B cell (primary cell): ENCODE results near the gene ANK2. TPM values are rescaled to one million over a fixed set of nuclear protein-coding genes. Genes with fewer than 3 reads are reported as not detected.

Experiments used
- ATAC-seq: fragments of 200-7000 bp; cut with Tn5 transposase; one replicate; pipeline ENCODE4 v1.10.0; 2021; ENCODE audit warnings: low read depth, mild to moderate bottlenecking, moderate number of reproducible peaks, moderate library complexity
- CTCF ChIA-PET: fragments of 350-600 bp; sonication (Branson Sonifier 250); formaldehyde crosslinking; loops from one replicate; lab custom pipeline; 2021; ENCODE audit warnings: antibody characterized with exemption, inconsistent platforms; lab: Charles Lee
- POLR2A ChIA-PET: fragments of 350-600 bp; sonication (Branson Sonifier 250); formaldehyde crosslinking; loops from one replicate; lab custom pipeline; 2021; ENCODE audit warnings: antibody characterized with exemption; lab: Charles Lee
- DNase-seq: peaks from one replicate; pipeline ENCODE4 v3.0.0; 2013
- H2AFZ ChIP-seq: 2 replicates; pipeline ENCODE4 v1.6.1; 2012; ENCODE audit warnings: mild to moderate bottlenecking, low read depth, low read length; ENCODE audit not compliant: insufficient read depth, poor library complexity, severe bottlenecking
- H3K27ac ChIP-seq, 2 donors: 1 replicate in 1 of 2; 2 replicates in 1 of 2; pipeline ENCODE4 v1.5.1; 2012 to 2013; ENCODE audit warnings: low read length in 2 of 2, mild to moderate bottlenecking in 2 of 2, moderate library complexity in 1 of 2
- H3K27me3 ChIP-seq, 4 experiments: fragments of 200-600 bp in 1 of 4; sonication (generic) in 1 of 4; replicated peaks in 1 of 4; 1 replicate in 2 of 4; 2 replicates in 2 of 4; pipeline versions ENCODE4 v1.6.1 to v1.7.0; 2013 to 2016; ENCODE audit warnings: low read length in 3 of 4, mild to moderate bottlenecking in 2 of 4, mixed read lengths in 1 of 4, moderate library complexity in 1 of 4; ENCODE audit not compliant: insufficient read depth in 4 of 4, control insufficient read depth in 3 of 4; ENCODE audit errors: control extremely low read depth in 1 of 4
- H3K36me3 ChIP-seq, 2 experiments: replicated peaks in 1 of 2; 1 replicate in 1 of 2; 2 replicates in 1 of 2; pipeline versions ENCODE4 v1.6.1 to v1.7.1; 2013; ENCODE audit warnings: low read length in 1 of 2; ENCODE audit not compliant: insufficient read depth in 2 of 2, control insufficient read depth in 1 of 2; ENCODE audit errors: control extremely low read depth in 1 of 2, extremely low read depth in 1 of 2
- H3K4me1 ChIP-seq, 2 donors: fragments of 200-600 bp in 1 of 2; sonication (generic) in 1 of 2; 1 replicate in 1 of 2; 2 replicates in 1 of 2; pipeline versions ENCODE4 v1.5.1 to v1.6.1; 2013 to 2017; ENCODE audit warnings: low read length in 2 of 2; ENCODE audit not compliant: control insufficient read depth in 2 of 2, insufficient read depth in 2 of 2
- H3K4me2 ChIP-seq: replicated peaks from 2 replicates; pipeline ENCODE3; 2012; ENCODE audit warnings: mild to moderate bottlenecking, low read depth, low read length; ENCODE audit not compliant: poor library complexity, severe bottlenecking
- H3K4me3 ChIP-seq, 5 experiments: fragments of 200-600 bp in 1 of 5; sonication (generic) in 1 of 5; 1 replicate in 3 of 5; 2 replicates in 2 of 5; pipeline versions ENCODE4 v1.5.1 to v1.7.0; 2011 to 2016; ENCODE audit warnings: low read length in 4 of 5, mild to moderate bottlenecking in 4 of 5, low read depth in 2 of 5, control low read depth in 1 of 5, moderate library complexity in 1 of 5; ENCODE audit not compliant: insufficient read depth in 1 of 5; ENCODE audit errors: control extremely low read depth in 1 of 5, extremely low read depth in 1 of 5
- H3K79me2 ChIP-seq: fragments of 200-600 bp; sonication (generic); one replicate; pipeline ENCODE4 v1.6.0; 2016; ENCODE audit warnings: low read length; ENCODE audit not compliant: control insufficient read depth, insufficient read depth
- H3K9ac ChIP-seq: fragments of 200-600 bp; sonication (generic); 2 replicates; pipeline ENCODE4 v1.6.1; 2017; ENCODE audit warnings: mild to moderate bottlenecking, low read length, moderate library complexity
- H3K9me3 ChIP-seq, 3 donors: one replicate each; pipeline versions ENCODE4 v1.6.1 to v1.7.1; 2013; ENCODE audit warnings: low read length in 2 of 3; ENCODE audit not compliant: control insufficient read depth in 2 of 3, insufficient read depth in 1 of 3; ENCODE audit errors: control extremely low read depth in 1 of 3
- H4K20me1 ChIP-seq: 2 replicates; pipeline ENCODE4 v1.6.0; 2012; ENCODE audit warnings: mild to moderate bottlenecking, low read length; ENCODE audit not compliant: insufficient read depth, control insufficient read depth, poor library complexity, severe bottlenecking
- H3K27ac Mint-ChIP-seq: one replicate; pipeline ENCODE4 v1.8.0; 2021; ENCODE audit warnings: mixed read lengths
- H3K27me3 Mint-ChIP-seq: one replicate; pipeline ENCODE4 v1.8.0; 2021; ENCODE audit warnings: mixed read lengths
- H3K4me1 Mint-ChIP-seq: one replicate; pipeline ENCODE4 v1.8.0; 2021; ENCODE audit warnings: mixed read lengths
- H3K4me3 Mint-ChIP-seq: one replicate; pipeline ENCODE4 v1.8.0; 2021; ENCODE audit warnings: mixed read lengths
- H3K9me3 Mint-ChIP-seq: one replicate; pipeline ENCODE4 v1.8.0; 2022; ENCODE audit warnings: mixed read lengths; ENCODE audit not compliant: insufficient read depth
- CTCF ChIP-seq: fragments of 200-600 bp; IDR thresholded peaks from one replicate; pipeline ENCODE4 v1.8.0; 2022; ENCODE audit warnings: antibody characterized with exemption, mild to moderate bottlenecking
- EZH2 ChIP-seq: IDR thresholded peaks from 2 replicates; pipeline ENCODE4 v1.6.1; 2012; ENCODE audit warnings: borderline replicate concordance, low read depth, mild to moderate bottlenecking, moderate library complexity, low read length; ENCODE audit not compliant: insufficient read depth, poor library complexity, severe bottlenecking
- WGBS: methylation state at CpG from one replicate; pipeline ENCODE4 v1.1.5; 2013; ENCODE audit warnings: missing lambda C conversion rate; ENCODE audit not compliant: insufficient coverage; 5-methylcytosine and 5-hydroxymethylcytosine counted together
- intact Hi-C: fragments of 100-400 bp; cut with micrococcal nuclease; formaldehyde crosslinking; loops from one replicate; pipeline ENCODE4 v1.10.0; 2022
- polyA plus RNA-seq: library from polyadenylated mRNA; depleted of rRNA; stranded (reverse); fragments of >200 nt; gene quantifications from 2 replicates; pipeline ENCODE4 v1.2.3, GENCODE V29; 2012
- total RNA-seq, 2 donors: library from RNA; stranded (reverse); fragments of 120-200 nt in 1 of 2; gene quantifications; 1 replicate in 1 of 2; 2 replicates in 1 of 2; pipeline versions ENCODE4 v1.2.3 to v1.2.4, GENCODE V29; 2013 to 2022

ANK2 gene
- total and polyA plus RNA-seq, 2 donors (not counting 1 experiment from before 2014, with no cell fraction given): 0.16 to 3.6 TPM

- no CpG with 5 or more reads among the region's 1 CpG for WGBS
- intact Hi-C loops: no loop called here
- POLR2A ChIA-PET: no interaction called here
Measured at GRCh38 chr4:113013751-113014150, 35.7 kb upstream of the ANK2 start.

GRCh38 chr4:113016377-113016776 is 33.1 kb upstream of the ANK2 start:
- WGBS: no CpG with 5 or more reads among the region's 1 CpG
- H4K20me1 ChIP-seq: no peaks in the 10 kb centered on the region
- CTCF ChIA-PET: no interaction called here
- no peaks in the 10 kb centered on the region for H3K79me2 ChIP-seq
- no peak overlapping the region for H2AFZ ChIP-seq
- DNase-seq (no peak), ATAC-seq (no peak)
- no peaks in the 10 kb centered on the region for H3K36me3 ChIP-seq
- H3K4me2 ChIP-seq: no peak overlapping the region
- Mint-ChIP-seq H3K27me3 (no peaks in the 10 kb centered on the region), H3K4me3 (no peak overlapping the region), H3K27ac (no peak overlapping the region), H3K4me1 (no peaks in the 10 kb centered on the region), H3K9me3 (peaks cover 2% of the 10 kb centered on the region)
- POLR2A ChIA-PET: no interaction called here
- no peaks in the 10 kb centered on the region for H3K27me3 ChIP-seq
- no peak overlapping the region for H3K9ac ChIP-seq
- intact Hi-C loops: no loop called here
- H3K4me3 ChIP-seq: no peak overlapping the region
- TF ChIP-seq EZH2 (no peak), CTCF (no peak)
- no peak overlapping the region for H3K27ac ChIP-seq
- no peaks in the 10 kb centered on the region for H3K9me3 ChIP-seq
- no peaks in the 10 kb centered on the region for H3K4me1 ChIP-seq

More at GRCh38 chr4:113013751-113014150, 35.7 kb upstream of the ANK2 start:
- Histone ChIP-seq H3K4me1 (no peaks in the 10 kb centered on the region), H3K4me2 (no peak overlapping the region), H4K20me1 (no peaks in the 10 kb centered on the region), H3K36me3 (no peaks in the 10 kb centered on the region), H2AFZ (no peak overlapping the region), H3K27me3 (no peaks in the 10 kb centered on the region), H3K9me3 (no peaks in the 10 kb centered on the region), H3K79me2 (no peaks in the 10 kb centered on the region), H3K27ac (no peak overlapping the region), H3K9ac (no peak overlapping the region), H3K4me3 (no peak overlapping the region)
- ATAC-seq (no peak), DNase-seq (no peak)
- H3K9me3 Mint-ChIP-seq: peaks cover 2% of the 10 kb centered on the region
- CTCF ChIA-PET: no interaction called here
- H3K4me1 Mint-ChIP-seq: no peaks in the 10 kb centered on the region
- no peak overlapping the region for H3K4me3 Mint-ChIP-seq
- no peak for TF ChIP-seq EZH2
- TF ChIP-seq CTCF: no peak
- H3K27me3 Mint-ChIP-seq: no peaks in the 10 kb centered on the region
- H3K27ac Mint-ChIP-seq: no peak overlapping the region
